Measurements from ENCODE around the gene SLC6A20. TPM values are rescaled to one million over a fixed set of nuclear protein-coding genes. Genes with fewer than 3 reads are reported as not detected.
A peak's percentile ranks its signal among the peaks of the same experiment; 100 is the strongest.

SLC6A20 gene
- total and polyA plus RNA-seq, 2 of the 13 experiments (the other 11 are each of a cell fraction or from before 2014, with no cell fraction given): not detected

DNA sequence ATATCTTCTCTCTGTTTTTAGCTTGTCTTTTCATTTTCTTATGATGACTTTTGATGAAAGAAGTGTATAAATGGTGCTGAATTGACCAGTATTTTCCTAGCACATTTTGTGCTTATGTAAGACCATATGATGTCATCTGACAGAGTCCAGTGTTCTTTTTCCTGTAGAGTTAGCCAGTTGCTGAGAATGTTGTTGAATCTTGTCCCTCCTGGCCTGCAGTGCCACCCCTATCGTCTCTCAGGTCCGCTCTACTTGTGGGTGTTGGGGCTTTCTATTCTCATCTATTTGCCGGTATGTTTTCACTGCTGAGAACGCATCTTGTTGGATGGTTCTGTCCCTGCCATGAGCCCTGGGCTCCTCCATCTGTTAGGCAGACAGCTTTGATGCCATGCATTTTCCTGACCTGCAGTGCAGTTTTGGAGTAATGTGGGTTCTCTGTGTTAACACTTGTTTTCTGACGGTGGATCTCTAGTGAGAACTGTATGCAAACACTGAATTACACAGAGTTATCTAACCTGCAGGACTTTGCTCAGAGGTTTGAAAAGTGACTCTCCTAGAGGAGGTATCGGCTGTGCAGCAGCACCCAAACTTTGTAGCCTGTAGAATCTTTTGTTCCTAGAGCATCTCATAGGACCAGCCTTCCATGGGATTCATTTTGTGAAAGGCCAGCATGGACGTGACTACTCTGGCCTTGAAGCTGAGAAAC, 44.6 kb downstream of the SLC6A20 start:
- Histone ChIP-seq H3K4me1 (ENCODE audit: insufficient read depth, low read length) (peaks cover 10% of the 10 kb centered on the region; the same call in 1 of the 2 replicates), H3K27ac (ENCODE audit: extremely low read length, insufficient read depth, low read length) (peak overlapping the region; percentile 3), H2AFZ (ENCODE audit: low read length) (no peak overlapping the region), H3K79me2 (ENCODE audit: insufficient read depth, low read length) (no peaks in the 10 kb centered on the region), H4K20me1 (ENCODE audit: insufficient read depth, low read length) (no peaks in the 10 kb centered on the region), H3K36me3 (replicated peaks in 1 of 2; ENCODE audit: control insufficient read depth in 1 of 2, insufficient read depth in 2 of 2, low read length in 2 of 2) (peaks cover 0 to 1% of the 10 kb centered on the region in 2 experiments; a peak in 2 of 5 replicates), H3K9ac (ENCODE audit: insufficient read depth, low read depth, low read length) (no peak overlapping the region), H3K27me3 (ENCODE audit: control insufficient read depth in 1 of 2, insufficient read depth in 2 of 2, low read length in 2 of 2) (peaks cover 0 to 16% of the 10 kb centered on the region in 2 experiments; a peak in 3 of 5 replicates), H3K4me3 (replicated peaks in 1 of 3; ENCODE audit: insufficient read depth in 1 of 3, low read depth in 2 of 3, low read length in 3 of 3) (no peak overlapping the region), H3K4me2 (ENCODE audit: low read depth, low read length) (peak overlapping the region; percentile 49), H3K9me3 (ENCODE audit: low read length) (no peaks in the 10 kb centered on the region)
- DNase-seq (ENCODE audit: low spot score): peak; percentile 27
- ChIA-PET POLR2A (no interaction called here), CTCF (ENCODE audit: low intra/inter-chr PET ratio, low total read pairs) (no interaction called here)
- TF ChIP-seq, protein P1, sequence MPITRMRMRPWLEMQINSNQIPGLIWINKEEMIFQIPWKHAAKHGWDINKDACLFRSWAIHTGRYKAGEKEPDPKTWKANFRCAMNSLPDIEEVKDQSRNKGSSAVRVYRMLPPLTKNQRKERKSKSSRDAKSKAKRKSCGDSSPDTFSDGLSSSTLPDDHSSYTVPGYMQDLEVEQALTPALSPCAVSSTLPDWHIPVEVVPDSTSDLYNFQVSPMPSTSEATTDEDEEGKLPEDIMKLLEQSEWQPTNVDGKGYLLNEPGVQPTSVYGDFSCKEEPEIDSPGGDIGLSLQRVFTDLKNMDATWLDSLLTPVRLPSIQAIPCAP (CRISPR knock-in tag; IDR thresholded peaks at IDR 0.05; ENCODE audit: low read depth): no peak
- TF ChIP-seq, protein P2, sequence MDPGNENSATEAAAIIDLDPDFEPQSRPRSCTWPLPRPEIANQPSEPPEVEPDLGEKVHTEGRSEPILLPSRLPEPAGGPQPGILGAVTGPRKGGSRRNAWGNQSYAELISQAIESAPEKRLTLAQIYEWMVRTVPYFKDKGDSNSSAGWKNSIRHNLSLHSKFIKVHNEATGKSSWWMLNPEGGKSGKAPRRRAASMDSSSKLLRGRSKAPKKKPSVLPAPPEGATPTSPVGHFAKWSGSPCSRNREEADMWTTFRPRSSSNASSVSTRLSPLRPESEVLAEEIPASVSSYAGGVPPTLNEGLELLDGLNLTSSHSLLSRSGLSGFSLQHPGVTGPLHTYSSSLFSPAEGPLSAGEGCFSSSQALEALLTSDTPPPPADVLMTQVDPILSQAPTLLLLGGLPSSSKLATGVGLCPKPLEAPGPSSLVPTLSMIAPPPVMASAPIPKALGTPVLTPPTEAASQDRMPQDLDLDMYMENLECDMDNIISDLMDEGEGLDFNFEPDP (CRISPR knock-in tag; conservative IDR thresholded peaks at IDR 0.05): 0 out of 2 replicates have a peak, but pooled peaks have one; percentile 30
- peak; percentile 20; the same call in 1 of the 2 replicates for TF ChIP-seq ATF7 (IDR thresholded peaks at IDR 0.05)
- no peak for TF ChIP-seq ATF7 (CRISPR knock-in tag; IDR thresholded peaks at IDR 0.05)
- peak; percentile 49; the same call in 1 of the 2 replicates for TF ChIP-seq HNF4A (CRISPR knock-in tag; IDR thresholded peaks at IDR 0.05)
- TF ChIP-seq HNF4G (IDR thresholded peaks at IDR 0.05; ENCODE audit: borderline replicate concordance, low read depth, low read length): 0 out of 2 replicates have a peak, but pooled peaks have one; percentile 30
- TF ChIP-seq HNF4G (CRISPR knock-in tag; IDR thresholded peaks at IDR 0.05; ENCODE audit: borderline replicate concordance, low read depth): no peak
- TF ChIP-seq, protein P3, sequence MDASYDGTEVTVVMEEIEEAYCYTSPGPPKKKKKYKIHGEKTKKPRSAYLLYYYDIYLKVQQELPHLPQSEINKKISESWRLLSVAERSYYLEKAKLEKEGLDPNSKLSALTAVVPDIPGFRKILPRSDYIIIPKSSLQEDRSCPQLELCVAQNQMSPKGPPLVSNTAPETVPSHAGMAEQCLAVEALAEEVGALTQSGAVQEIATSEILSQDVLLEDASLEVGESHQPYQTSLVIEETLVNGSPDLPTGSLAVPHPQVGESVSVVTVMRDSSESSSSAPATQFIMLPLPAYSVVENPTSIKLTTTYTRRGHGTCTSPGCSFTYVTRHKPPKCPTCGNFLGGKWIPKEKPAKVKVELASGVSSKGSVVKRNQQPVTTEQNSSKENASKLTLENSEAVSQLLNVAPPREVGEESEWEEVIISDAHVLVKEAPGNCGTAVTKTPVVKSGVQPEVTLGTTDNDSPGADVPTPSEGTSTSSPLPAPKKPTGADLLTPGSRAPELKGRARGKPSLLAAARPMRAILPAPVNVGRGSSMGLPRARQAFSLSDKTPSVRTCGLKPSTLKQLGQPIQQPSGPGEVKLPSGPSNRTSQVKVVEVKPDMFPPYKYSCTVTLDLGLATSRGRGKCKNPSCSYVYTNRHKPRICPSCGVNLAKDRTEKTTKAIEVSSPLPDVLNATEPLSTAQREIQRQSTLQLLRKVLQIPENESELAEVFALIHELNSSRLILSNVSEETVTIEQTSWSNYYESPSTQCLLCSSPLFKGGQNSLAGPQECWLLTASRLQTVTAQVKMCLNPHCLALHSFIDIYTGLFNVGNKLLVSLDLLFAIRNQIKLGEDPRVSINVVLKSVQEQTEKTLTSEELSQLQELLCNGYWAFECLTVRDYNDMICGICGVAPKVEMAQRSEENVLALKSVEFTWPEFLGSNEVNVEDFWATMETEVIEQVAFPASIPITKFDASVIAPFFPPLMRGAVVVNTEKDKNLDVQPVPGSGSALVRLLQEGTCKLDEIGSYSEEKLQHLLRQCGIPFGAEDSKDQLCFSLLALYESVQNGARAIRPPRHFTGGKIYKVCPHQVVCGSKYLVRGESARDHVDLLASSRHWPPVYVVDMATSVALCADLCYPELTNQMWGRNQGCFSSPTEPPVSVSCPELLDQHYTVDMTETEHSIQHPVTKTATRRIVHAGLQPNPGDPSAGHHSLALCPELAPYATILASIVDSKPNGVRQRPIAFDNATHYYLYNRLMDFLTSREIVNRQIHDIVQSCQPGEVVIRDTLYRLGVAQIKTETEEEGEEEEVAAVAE (CRISPR knock-in tag; IDR thresholded peaks at IDR 0.05; ENCODE audit: borderline replicate concordance): 0 out of 2 replicates have a peak, but pooled peaks have one; percentile 36
- TF ChIP-seq MAFF (IDR thresholded peaks at IDR 0.05; ENCODE audit: low read depth, low read length): no peak
- TF ChIP-seq AGO1 (IDR thresholded peaks at IDR 0.05; ENCODE audit: low read depth, low read length, poor library complexity, severe bottlenecking): no peak
- 0 out of 2 replicates have a peak, but pooled peaks have one; percentile 30 for TF ChIP-seq CREB1 (IDR thresholded peaks at IDR 0.05)
- no peak for TF ChIP-seq CREB1 (CRISPR knock-in tag; IDR thresholded peaks at IDR 0.05)
- BruUV-seq (replicated peaks): no TSS peak
- ATAC-seq: peak; percentile 79
- WGBS (ENCODE audit: low lambda C conversion rate): 17% methylated on average over 7 of the region's 7 CpGs
- no peak for FAIRE-seq
- intact Hi-C loops (cut with micrococcal nuclease; ENCODE audit: unreplicated experiment) (no loop called here), in situ Hi-C loops (cut with HindIII; ENCODE audit: extremely low pct_ligation_motif_present, low pct_unique_long_range_greater_than_20kb) (no loop called here)
